HG03159 (cell line): Measurements from ENCODE around the gene MAPKAPK2.
"Not testable (repeated sequence)": the region's sequence is repeated elsewhere in the genome, so short reads cannot be mapped to it uniquely, and the experiment has no call there.

ENCODE experiments used
- ATAC-seq: cut with Tn5 transposase; IDR thresholded peaks from one replicate; pipeline ENCODE4 v1.9.1; 2021; ENCODE audit warnings: mild to moderate bottlenecking, moderate library complexity; ENCODE audit not compliant: unreplicated experiment

The MAPKAPK2 gene

DNA sequence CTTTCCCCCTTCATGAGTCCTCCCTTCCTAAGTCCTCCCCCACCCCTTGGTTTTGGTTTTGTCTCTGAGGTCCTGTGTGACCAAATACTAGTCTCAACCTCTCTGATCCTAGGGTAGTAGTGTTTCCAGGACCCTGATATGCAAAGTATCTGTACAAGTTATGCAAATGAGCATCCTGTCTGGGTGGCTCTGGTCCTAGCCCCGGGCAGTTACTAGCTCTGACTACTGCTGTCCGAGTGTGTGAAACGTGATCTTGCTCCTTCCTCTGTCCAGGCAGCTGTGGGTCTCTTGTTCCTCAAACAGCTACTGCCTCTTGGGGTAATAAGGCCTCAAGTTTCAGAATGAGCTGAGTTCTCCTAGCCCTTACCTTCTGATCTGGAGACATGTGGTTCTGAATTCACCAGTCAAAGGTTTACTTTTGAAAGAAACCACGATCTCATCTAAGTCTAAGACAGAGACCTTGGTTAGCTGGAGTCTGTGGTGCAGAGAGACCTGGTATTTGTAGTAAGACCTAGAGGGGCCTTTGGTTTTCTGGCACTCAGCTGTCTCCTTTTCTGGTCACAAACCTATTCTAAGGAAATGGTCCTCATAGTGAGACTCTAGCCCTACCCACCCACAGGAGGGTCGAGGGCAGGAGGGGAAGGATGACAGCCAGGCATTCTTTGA is 54.8 kb downstream of the MAPKAPK2 start:
- ATAC-seq = peak; percentile 86

DNA sequence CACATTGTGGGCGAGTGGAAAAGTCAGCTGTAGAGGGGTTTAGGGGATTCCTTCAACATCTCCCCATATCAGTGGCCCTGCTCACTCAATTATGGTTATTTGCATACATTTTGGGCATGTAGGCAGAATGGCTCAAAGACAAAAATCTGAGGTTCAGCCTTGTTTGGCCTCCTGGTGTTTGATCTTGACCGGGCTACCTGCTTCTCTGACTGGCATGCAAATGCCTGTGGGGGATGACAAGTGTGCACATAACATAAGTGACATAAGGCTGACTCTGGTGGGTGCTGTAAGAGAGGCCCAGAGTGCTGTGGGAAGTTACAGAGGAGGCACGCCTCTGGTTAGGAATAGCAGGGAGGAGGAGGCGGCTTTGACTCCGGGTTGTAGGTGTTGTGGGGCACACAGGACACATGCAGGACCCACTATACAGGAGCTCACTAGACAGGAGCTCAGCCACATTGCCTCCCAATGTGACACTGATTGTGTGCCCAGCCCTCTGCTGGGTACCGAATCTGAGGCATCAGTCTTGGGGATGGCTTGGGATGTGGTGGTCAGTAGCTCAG is 56.5 kb downstream of the MAPKAPK2 start:
- ATAC-seq = no peak

DNA sequence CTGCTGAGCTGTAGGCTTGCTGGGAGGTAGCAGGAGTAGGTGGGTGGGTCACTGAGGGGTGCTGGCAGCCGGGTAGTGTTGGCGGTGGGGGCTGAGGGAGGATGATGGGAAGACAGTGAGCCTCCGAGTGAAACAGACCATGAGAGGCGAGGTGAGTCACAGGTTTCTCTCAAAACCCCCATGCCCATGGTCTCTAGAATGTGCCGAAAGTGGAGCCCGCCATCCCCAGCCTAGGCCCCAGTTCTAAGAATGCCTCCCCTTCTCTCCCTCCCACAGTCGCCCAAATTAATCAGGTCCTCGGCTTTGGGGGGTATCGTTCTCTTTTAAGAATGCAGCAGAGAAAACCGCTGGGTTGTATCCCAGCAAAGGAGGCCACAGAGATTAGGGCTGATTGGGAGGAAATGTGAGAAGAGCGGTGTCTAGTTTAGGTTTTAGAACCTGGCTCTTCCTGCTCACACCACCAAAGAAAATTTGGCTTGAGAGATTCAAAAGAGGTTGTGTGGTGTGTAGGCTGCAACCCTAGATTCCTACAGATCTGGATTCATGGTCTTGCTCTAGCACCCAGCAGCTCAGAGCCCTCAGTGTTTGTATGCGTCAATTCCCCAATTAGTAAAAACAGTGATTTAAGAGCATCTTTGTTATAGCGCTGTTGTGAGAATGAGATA is 58.1 kb downstream of the MAPKAPK2 start:
- ATAC-seq = no peak

DNA sequence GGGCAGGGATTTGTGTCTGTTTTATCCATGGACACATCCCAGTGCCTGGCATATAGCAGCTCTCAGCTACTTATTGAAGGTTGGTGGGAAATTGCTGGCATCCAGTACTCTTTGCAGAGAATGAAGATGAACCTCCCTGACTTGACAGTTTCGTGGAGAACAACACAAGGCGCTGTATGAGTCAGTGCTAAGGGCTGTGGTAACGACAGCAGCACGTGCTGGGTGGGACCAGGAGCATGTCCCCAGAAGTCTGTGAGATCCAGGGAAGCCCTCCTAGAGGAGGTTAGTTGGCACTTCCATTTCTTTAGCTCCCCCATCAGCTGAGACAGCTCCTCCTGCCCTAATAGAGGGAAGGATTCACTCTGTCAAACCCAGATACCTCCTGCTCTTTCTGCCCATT is 60.0 kb downstream of the MAPKAPK2 start:
- ATAC-seq = no peak

DNA sequence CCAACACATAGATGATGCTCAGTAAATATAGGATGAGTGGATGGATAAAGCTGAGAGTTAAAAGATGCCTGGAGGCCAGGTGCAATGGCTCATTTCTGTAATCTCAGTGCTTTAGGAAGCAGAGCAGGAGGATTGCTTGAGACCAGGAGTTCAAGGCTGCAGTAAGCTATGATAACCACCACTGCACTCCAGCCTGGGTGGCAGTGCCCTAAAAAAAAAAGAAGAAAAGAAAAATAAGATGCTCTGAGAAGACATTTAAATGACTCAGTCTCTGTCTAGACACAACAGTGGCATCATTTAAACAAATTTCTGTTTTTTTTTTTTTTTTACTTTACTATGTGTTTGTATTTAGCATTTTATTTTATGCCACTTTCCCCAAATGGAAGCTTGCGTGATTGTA is 60.6 kb downstream of the MAPKAPK2 start:
- no peak for ATAC-seq

DNA sequence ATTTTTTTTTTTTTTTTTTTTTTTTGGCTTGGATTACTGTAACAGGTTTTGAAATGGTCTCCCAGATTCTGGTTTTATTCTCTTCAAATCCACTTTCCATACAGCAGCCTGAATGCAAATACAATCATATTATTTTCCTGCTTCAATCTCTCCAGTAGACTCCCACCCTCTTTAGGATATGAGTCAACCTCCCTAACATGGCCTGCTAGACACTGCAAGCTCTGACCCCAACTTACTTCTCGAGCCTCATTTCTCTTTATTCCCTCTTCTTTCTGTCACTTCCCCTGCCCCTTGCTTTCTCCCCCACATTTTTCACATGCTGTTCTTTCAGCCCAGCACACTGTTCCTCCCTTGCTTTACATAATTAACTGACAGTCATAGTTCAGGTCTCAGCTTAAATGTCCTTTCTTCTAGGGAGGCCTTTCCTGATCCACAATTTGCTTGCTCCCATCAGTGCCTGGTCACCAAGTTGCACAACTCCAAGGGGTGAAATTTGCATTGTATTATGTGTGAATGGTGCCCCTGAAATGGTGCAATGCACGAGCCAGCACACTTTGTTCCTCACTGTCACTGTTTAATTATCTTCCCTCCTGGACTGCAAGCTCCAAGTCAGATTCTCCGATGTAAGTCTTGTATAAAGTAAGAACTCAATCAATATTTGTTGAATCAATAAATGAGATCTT is 63.8 kb downstream of the MAPKAPK2 start:
- ATAC-seq = no peak

DNA sequence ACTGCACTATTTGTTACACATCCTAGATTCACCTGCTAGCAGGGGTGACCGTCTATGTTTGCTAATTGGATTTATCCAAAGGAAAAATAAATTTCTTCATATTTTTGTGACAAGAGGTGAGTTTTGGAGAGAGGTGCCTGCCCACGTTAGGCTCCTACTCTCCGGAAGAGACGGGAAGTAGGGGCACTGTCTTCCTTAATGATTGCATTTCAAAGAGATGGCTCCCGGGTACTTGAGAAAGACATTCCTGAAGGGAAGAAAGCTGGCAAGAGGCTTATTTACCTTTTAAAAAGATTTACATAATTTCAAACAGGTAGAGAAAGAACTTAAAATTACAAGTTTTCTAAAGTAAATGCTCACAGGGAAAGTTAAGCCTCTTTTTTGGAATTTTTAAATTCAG is 67.2 kb downstream of the MAPKAPK2 start:
- no peak for ATAC-seq

DNA sequence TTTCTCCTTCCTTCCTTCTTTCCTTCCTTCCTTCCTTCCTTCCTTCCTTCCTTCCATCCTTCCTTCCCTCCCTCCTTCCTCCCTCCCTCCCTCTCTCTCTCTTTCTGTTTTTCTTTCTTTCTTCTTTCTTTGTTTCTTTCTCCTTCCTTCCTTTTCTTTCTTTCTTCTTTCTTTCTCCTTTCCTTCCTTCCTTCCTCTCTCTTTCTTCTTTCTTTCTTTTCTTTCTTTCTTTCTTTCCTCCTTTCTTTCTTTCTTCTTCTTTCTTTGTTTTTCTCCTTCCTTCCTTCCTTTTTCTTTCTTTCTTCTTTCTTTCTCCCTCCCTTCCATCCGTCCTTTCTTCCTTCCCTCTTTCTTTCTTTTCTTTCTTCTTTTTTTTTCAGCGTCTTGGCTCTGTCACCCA is 67.8 kb downstream of the MAPKAPK2 start:
- no peak for ATAC-seq

DNA sequence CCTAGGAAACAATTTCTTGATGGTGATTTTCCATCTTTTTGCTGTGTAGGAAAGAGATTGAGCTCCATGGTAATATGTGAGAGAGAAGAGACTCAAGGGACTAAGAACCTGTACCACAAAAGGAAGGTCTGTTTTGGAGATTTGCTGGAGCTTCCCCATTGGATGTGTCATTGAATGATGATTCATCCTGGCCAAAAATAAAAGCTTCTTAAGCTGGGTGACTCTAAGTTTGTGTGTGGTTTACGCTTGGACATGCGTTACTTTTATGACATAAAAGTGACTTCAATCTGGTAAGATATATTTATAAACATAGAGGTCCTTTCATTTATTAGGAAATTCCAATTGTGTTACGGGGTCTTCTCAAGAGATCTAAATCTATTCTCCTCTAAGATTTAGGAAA is 68.4 kb downstream of the MAPKAPK2 start:
- ATAC-seq = no peak

DNA sequence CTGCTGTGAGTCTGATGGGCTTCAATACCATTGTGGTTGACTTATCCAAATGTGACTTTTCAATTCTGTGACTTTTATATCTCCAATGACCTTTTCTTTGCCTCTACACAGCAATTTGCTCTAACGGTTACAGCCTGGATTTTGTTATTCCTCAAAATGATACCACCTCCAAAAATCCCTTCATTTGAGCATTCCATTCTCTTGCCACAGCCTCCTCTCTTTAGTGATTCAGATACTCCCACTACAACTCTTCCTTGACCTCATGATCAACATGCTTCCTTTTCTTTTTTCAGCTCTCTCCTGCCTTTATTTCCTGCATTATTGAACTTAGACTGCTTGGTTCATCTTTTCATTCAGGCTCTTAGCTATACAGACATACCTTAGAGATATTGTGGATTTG is 69.3 kb downstream of the MAPKAPK2 start:
- ATAC-seq = no peak

DNA sequence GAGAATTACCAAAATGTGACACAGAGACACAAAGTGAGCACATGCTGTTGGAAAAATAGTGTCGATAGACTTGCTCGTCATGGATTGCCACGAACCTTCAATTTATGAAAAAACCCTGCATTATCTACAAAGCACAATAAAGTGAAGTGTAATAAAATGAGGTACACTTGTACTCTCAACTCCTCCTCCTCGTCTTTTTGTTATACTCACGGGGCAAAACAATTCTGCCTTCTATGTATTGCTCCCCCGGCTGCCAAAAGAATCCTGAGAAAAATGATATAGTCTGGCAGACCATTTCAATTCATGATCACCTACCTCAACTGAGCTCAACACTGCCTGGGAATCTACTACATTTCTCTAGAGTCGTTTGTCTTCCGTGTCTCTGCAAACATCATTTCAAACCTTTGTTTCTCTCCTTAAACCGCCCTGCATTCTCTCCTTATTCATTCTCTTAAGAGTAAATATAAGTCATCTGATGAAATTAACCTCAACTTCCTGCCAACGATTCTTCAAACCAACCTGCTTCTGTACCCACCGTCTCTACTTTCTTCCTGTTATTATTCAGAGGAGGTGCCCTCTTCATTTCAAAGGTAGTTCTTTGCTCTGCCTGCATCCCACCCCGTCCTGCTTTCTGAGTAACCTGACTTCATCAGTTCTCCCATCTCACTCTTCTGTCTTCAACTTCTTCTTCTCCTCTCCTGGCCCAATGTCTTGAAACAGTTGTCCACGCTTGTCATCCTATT is 73.0 kb downstream of the MAPKAPK2 start:
- ATAC-seq = no peak

DNA sequence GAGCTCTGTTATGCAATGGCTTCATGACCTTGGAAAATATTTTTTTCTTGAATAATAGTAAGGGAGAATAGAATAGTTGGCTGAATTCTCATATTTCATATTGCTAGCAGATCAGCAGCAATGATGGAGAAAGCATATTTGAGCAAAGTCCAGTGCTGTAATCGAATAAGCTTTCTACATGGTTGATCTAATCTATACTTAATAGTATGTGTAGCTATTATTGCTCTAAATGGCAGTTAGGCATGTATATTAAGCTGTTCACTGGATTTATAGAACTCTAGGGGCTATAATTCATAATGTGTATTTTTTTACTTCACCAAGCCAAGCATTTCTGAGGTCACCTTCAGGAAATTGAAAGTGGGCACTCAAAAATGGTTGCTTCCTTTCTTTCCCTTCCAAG is 75.9 kb downstream of the MAPKAPK2 start:
- no peak for ATAC-seq

DNA sequence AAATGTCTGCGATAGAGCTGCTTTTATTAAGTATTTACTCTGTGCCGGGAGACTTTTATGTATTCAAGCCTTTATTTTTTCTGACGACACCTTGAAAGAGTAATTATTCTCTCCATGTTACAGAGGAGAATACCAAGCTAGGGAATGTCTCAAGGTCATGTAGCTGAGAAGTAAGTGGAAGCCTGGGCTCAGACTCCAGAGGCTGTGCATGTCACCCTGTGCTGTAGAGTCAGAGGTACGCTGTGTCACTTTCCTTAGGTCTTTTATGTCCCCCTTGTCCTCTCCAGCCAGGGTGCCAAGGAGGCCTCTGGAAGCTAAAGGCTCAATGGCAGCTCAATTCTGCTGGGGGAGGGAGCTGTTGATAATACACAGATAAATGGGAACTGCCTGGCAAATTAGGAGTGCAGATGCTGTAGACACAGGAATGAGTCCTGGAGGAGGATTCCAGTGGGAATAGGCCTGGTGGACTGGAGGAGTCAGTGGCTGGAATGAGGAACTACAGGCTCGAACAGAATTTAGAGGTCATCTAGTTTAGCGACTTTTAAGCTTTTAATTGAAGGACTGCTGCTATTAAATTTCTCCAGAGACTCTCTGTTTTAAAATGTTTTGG is 76.6 kb downstream of the MAPKAPK2 start:
- ATAC-seq = no peak

DNA sequence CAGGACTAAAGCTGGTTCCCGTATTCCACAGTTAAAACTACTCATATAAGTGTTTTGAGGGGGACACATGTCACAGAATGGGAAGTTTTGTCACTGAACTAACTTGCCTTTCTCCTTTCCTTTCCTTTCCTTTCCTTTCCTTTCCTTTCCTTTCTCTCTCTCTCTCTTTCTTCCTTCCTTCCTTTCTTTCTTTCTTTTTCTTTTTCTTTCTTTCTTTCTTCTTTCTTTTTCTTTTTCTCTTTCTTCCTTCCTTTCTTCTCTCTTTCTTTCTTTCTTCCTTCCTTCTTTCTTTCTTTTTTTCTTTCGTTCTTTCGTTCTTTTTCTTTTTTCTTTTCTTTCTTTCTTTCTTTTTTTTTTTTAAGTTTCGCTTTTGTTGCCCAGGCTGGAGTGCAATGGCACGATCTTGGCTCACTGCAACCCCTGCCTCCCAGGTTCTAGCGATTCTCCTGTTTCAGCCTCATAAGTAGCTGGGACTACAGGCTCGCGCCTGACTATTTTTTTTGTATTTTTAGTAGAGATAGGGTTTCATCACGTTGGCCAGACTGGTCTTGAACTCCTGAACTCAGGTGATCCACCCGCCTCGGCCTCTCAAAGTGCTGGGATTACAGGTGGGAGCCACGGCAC is 78.1 kb downstream of the MAPKAPK2 start:
- ATAC-seq = not testable (repeated sequence)

DNA sequence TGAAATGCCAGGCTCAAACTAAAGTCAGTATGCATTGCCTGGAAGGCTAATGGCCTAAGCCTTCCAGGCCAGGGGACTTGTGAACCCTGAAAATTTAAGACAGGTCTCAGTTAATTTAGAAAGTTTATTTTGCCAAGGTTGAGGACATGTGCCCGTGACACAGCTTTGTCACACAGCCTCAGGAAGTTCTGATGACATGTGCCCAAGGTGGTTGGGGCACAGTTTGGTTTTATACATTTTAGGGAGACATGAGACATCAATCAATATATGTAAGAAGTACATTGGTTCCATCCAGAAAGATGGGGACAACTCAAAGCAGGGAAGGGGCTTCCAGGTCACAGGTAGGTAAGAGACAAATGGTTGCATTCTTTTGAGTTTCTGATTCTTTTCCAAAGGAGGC is 81.1 kb downstream of the MAPKAPK2 start:
- not testable (repeated sequence) for ATAC-seq

DNA sequence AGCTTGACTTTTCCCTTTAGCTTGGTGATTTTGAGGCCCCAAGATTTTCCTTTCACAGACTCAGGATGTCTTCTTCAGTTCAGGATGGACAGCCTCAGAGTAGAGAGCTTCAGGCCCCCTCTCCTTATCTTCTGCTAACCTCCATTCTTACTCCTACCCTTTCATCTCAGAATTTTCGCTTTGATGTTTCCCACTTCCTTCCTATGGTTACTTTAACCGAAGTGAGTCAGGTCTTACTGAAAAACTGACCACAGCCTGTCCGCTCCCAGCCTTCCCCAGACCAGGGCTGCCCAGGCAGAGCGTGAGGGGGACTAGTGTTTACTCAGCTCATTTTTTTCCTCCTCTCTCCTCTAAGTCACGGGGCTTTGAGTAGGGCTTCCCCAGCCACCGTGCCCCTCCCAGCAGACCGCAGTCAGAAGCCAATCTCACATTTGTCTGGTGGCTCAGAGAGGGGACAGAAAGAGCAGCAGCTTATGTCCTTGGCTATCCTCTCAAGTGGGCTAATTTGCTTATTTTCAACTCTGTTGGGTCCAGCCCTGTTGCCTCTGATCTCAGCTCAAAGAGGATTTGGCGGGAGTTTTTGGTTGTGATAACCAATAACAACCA is 81.6 kb downstream of the MAPKAPK2 start:
- ATAC-seq = peak; percentile 46

DNA sequence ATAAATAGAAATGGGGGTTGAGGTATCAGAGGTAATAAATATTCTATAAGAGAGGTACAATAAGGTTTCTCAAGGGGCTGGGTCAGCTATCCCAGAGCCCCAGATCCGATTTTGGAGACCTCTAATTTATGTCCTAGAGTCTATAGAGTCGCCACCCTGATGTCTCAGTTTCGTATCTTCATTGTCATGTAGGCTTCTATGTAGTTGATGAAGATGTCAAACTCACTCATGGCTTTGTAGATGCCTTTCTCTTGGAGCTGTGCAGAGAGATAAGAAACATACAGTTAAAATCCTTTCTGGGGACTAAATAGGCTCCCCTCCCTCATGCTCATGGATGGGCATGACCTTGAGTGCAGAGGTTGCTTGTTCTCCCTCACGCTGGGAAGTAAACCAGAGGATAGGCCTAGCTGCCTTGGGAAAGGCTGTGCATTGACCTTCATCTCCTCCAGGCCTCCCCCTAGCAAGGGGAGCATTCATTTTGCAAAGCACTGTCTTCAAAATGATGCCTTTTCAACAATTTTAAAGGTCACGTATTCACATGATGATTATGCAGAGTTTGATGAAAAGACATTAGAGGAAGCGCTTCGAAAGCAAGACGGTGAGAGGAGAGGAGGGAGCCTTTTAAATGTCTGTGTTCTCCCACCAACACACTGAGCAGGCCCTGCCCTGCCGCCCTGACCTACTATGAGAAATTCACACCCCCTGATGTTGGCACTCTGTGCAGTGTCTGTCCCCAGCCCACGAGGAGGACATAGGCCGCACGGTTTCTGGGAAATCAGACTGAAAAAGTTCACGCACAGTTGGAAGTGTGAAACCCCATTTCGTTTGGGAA is 84.0 kb downstream of the MAPKAPK2 start:
- ATAC-seq = peak; percentile 8

DNA sequence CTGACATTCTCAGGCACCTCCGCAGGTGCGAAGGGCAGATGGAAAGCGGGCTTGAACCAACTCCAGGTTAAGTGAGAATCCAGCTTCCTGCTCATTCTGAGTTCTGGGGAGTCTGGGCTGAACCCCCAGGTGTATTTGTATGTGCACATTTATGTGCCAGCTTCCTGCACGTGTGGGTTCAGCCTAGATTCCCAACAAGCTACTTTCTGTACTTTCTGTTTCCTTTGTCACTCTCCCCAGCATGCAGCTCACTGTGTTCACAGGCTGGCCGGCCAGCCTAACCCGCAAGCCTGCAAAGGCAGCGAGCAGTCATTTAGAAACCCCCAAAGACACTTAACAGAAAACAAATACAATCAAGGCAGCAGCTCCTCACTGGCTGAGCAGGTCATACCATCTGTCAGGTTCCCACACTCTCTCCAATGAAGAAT is 84.6 kb downstream of the MAPKAPK2 start:
- ATAC-seq = peak; percentile 73
